ENCODE data around the gene IFIT5.

DNA sequence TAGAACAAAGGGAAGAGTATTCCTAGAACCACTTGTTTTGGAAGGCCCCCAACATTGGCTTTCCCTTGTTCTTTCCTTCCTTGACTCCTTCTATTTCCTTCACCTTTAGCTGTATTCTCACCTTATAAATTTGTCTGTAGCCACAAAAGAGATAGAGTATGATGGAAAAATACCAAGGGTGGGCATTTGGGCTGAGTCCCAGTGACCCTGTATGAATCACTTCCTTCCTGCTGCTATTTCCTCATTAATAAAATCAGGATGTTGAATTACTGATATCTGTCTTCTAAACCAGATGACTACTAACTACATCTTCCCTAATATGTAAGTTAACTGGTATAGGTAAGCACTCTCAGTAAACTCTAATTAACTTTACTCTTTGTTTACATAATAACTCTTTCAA, 55.1 kb downstream of the IFIT5 start:
- TF ChIP-seq, protein P1, sequence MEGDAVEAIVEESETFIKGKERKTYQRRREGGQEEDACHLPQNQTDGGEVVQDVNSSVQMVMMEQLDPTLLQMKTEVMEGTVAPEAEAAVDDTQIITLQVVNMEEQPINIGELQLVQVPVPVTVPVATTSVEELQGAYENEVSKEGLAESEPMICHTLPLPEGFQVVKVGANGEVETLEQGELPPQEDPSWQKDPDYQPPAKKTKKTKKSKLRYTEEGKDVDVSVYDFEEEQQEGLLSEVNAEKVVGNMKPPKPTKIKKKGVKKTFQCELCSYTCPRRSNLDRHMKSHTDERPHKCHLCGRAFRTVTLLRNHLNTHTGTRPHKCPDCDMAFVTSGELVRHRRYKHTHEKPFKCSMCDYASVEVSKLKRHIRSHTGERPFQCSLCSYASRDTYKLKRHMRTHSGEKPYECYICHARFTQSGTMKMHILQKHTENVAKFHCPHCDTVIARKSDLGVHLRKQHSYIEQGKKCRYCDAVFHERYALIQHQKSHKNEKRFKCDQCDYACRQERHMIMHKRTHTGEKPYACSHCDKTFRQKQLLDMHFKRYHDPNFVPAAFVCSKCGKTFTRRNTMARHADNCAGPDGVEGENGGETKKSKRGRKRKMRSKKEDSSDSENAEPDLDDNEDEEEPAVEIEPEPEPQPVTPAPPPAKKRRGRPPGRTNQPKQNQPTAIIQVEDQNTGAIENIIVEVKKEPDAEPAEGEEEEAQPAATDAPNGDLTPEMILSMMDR (IDR thresholded peaks at IDR 0.05), result no peak
- TF ChIP-seq EP300 (IDR thresholded peaks at IDR 0.05), result no peak

Data from upper lobe of left lung (tissue), 4 donors.